ENCODE results near the gene APBB3.
"Not testable (repeated sequence)": the region's sequence is repeated elsewhere in the genome, so short reads cannot be mapped to it uniquely, and the experiment has no call there.

The APBB3 gene

DNA sequence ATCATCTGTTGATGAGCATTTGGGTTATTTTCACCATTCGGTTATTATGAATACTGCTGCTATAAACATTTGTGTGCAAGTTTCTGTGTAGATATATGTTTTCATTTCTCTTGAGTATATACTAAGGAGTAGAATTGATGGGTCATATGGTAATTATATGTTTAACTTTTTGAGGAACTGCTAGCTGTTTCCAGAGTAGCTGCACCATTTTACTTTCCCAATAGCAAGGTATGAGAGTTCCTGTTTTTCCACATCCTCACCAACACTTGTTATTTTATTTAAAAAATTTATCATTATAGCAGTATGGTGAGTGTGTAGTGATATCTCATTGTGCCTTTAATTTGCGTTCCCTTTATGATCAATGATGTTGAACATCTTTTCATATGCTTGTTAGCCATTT, 39.3 kb upstream of the APBB3 start:
- TF ChIP-seq, protein P1, sequence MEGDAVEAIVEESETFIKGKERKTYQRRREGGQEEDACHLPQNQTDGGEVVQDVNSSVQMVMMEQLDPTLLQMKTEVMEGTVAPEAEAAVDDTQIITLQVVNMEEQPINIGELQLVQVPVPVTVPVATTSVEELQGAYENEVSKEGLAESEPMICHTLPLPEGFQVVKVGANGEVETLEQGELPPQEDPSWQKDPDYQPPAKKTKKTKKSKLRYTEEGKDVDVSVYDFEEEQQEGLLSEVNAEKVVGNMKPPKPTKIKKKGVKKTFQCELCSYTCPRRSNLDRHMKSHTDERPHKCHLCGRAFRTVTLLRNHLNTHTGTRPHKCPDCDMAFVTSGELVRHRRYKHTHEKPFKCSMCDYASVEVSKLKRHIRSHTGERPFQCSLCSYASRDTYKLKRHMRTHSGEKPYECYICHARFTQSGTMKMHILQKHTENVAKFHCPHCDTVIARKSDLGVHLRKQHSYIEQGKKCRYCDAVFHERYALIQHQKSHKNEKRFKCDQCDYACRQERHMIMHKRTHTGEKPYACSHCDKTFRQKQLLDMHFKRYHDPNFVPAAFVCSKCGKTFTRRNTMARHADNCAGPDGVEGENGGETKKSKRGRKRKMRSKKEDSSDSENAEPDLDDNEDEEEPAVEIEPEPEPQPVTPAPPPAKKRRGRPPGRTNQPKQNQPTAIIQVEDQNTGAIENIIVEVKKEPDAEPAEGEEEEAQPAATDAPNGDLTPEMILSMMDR (IDR thresholded peaks at IDR 0.05; ENCODE audit: low read length, missing control alignments): no peak
- no peak overlapping the region for H3K4me3 ChIP-seq (replicated peaks; ENCODE audit: low read depth, low read length)
- DNase-seq (ENCODE audit: low read depth): no peak

DNA sequence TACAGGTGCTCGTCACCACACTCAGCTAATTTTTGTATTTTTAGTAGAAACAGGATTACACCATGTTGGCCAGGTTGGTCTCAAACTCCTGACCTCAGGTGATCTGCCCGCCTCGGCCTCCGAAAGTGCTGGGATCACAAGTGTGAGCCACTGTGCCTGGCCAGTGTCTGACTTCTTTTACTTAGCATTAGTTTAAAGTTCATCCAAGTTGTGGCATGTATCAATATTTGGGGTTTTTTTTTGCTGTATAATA, 39.0 kb upstream of the APBB3 start:
- DNase-seq (ENCODE audit: low read depth); H3K4me3 ChIP-seq (replicated peaks; ENCODE audit: low read depth, low read length): not testable (repeated sequence)

DNA sequence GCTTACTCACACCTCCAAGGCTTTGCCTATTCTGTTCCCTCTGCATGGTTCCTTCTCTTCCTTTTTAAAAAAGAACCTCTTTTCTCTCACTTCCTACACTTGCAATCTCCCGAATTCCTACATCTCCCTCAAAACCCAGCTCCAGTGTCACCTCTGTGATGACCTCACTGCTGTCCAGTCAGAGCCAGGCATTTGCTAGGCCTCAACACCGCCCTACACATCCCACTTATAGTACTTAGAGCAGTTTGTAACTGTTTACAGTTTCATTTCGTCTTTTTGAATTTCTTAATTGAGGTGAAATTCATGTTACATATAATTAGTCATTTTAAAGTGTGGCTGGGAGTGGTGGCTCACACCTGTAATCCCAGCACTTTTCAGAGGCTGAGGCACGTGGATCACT, 37.7 kb upstream of the APBB3 start:
- no peak overlapping the region for H3K4me3 ChIP-seq (replicated peaks; ENCODE audit: low read depth, low read length)
- no peak for DNase-seq (ENCODE audit: low read depth)

DNA sequence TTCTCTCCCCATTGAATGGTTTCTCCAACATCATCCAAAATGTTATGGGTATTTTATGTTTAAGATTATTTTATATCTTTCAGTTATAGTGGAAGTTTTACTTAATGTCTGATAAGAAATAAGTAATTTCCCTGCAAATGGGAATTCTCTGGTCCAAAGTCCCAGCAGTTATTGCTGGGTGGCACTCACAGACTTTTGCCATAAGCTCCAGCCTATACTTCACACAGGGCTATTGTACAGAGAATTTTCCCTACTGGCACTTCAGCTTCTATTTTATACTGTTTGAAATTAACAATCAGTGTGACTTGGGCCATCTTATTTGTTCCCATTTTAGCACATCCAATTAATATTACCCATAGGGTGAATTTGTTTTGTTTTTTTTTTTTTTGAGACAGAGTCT, 35.7 kb upstream of the APBB3 start:
- no peak for DNase-seq (ENCODE audit: low read depth)
- no peak overlapping the region for H3K4me3 ChIP-seq (replicated peaks; ENCODE audit: low read depth, low read length)
- TF ChIP-seq, protein P1 (IDR thresholded peaks at IDR 0.05; ENCODE audit: low read length, missing control alignments): no peak

More for the DNA sequence above, 37.7 kb upstream of the APBB3 start:
- TF ChIP-seq, protein P1 (IDR thresholded peaks at IDR 0.05; ENCODE audit: low read length, missing control alignments): no peak

DNA sequence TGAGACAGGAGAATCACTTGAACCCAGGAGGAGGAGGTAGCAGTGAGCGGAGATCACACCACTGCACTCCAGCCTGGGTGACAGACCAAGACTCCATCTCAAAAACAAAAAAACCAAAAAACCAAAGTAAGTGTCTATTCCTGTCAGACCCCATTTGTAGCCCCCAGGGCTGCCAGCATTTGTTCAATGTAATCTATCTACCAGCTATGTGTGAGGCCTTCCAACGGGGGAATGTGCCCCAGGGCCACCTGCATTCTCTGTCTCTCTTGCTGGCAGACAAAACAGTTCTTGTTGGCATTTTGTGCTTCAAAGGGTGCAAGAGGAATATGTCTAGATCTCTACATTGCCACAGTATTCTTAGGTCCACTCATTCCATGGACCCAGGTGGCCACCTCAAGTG, 34.4 kb upstream of the APBB3 start:
- DNase-seq (ENCODE audit: low read depth): no peak
- TF ChIP-seq, protein P1 (IDR thresholded peaks at IDR 0.05; ENCODE audit: low read length, missing control alignments): no peak
- H3K4me3 ChIP-seq (replicated peaks; ENCODE audit: low read depth, low read length): no peak overlapping the region

DNA sequence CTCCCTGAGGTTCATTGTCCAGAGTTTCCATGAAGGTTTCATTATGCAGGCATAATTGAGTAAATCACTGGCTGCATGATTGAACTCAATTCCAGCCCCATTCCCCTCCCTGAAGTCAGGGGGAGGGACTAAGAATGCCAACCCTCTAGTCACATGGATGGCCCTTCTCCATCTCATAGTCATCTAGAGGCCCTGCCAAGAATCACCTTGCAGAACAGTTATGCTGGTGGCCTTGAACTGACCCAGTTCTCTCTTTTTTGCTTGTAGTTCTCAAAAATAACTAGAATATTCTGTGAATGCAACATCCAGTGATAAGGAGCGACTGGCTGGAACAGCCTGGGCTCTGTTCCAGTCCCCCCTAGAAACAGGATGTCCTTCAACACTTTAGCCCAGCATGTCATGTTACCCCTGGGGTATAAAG, 31.9 kb upstream of the APBB3 start:
- TF ChIP-seq, protein P1 (IDR thresholded peaks at IDR 0.05; ENCODE audit: low read length, missing control alignments): no peak

DNA sequence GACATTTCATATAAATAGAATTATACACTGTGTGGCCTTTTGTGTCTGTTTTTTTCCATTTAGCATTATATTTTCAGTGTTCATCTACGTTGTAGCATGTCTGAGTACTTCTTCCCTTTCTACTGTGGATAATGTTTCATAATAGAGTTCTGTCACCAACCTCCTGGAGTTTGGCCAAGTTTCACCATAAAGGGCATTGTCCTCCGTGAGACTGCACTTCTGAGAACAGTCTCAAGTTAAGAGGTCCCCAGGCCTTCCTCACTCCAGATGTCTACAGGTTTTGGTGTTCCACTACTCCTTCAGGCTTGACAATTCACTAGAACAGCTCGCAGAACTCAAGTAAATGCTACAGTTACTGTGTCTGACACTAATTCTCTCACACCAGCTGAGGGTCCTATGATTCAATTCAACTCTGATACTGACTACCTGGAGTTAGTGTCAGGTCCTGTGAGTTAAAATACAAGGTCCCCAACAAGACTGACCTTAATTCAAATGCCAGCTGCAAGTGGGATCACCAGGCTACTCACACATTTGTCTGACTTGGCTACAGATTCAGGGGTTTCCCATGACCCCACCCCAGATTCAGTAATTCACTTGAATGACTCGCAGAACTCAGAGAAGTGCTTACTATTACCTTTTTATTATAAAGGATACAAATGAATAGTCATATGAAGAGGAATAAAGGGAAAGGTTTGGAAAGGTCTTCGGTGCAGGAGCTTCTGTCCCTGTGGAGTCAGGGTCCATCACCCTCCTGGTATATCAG, 31.3 kb upstream of the APBB3 start:
- no peak overlapping the region for H3K4me3 ChIP-seq (replicated peaks; ENCODE audit: low read depth, low read length)
- DNase-seq (ENCODE audit: low read depth): peak; percentile 49
- TF ChIP-seq, protein P1 (IDR thresholded peaks at IDR 0.05; ENCODE audit: low read length, missing control alignments): no peak

More for the DNA sequence above, 31.9 kb upstream of the APBB3 start:
- peak; percentile 62 for DNase-seq (ENCODE audit: low read depth)
- H3K4me3 ChIP-seq (replicated peaks; ENCODE audit: low read depth, low read length): no peak overlapping the region

Measured in fibroblast of pulmonary artery (primary cell).